Duodenal mucosa (tissue), 2 donors: ENCODE measurements around the gene MTHFD1L.

ENCODE experiments used
- H3K27ac ChIP-seq: one replicate; pipeline ENCODE4 v1.7.0; 2013; ENCODE audit warnings: low read depth, low read length
- H3K27me3 ChIP-seq, 2 donors: one replicate each; pipeline ENCODE4 v1.7.0; 2013; ENCODE audit warnings: low read length in 2 of 2, control low read depth in 1 of 2; ENCODE audit not compliant: insufficient read depth in 2 of 2, control insufficient read depth in 1 of 2
- H3K36me3 ChIP-seq, 2 donors: one replicate each; pipeline ENCODE4 v1.7.0; 2013; ENCODE audit warnings: low read length in 2 of 2, control low read depth in 1 of 2; ENCODE audit not compliant: insufficient read depth in 2 of 2, control insufficient read depth in 1 of 2
- H3K4me1 ChIP-seq, 2 donors: one replicate each; pipeline ENCODE4 v1.7.0; 2013; ENCODE audit warnings: low read length in 2 of 2, control low read depth in 1 of 2; ENCODE audit not compliant: insufficient read depth in 2 of 2, control insufficient read depth in 1 of 2
- H3K4me3 ChIP-seq, 2 donors: one replicate each; pipeline ENCODE4 v1.7.0; 2013; ENCODE audit warnings: low read length in 2 of 2, low read depth in 1 of 2
- H3K9ac ChIP-seq, 2 donors: one replicate each; pipeline ENCODE4 v1.7.0; 2013; ENCODE audit warnings: low read length in 2 of 2, low read depth in 1 of 2
- H3K9me3 ChIP-seq, 2 donors: one replicate each; pipeline ENCODE4 v1.7.0; 2013; ENCODE audit warnings: low read length in 2 of 2, control low read depth in 1 of 2; ENCODE audit not compliant: control insufficient read depth in 1 of 2

The MTHFD1L gene

GRCh38 chr6:151007922-151008321 is 142.4 kb downstream of the MTHFD1L start:
- Histone ChIP-seq H3K36me3 (no peaks in the 10 kb centered on the region), H3K9me3 (no peaks in the 10 kb centered on the region), H3K27me3 (no peaks in the 10 kb centered on the region), H3K4me3 (no peak overlapping the region), H3K4me1 (peaks cover 4 to 15% of the 10 kb centered on the region in 2 donors), H3K27ac (no peak overlapping the region), H3K9ac (no peak overlapping the region)

- Histone ChIP-seq H3K27me3 (no peaks in the 10 kb centered on the region), H3K27ac (no peak overlapping the region), H3K4me3 (no peak overlapping the region), H3K9me3 (no peaks in the 10 kb centered on the region), H3K9ac (no peak overlapping the region), H3K4me1 (peaks cover 4 to 15% of the 10 kb centered on the region in 2 donors), H3K36me3 (no peaks in the 10 kb centered on the region)
These were observed 142.9 kb downstream of the MTHFD1L start for GRCh38 chr6:151008425-151008824.

GRCh38 chr6:151009576-151009975 is 144.1 kb downstream of the MTHFD1L start:
- H3K9me3 ChIP-seq: no peaks in the 10 kb centered on the region
- no peak overlapping the region for H3K4me3 ChIP-seq
- H3K27ac ChIP-seq: no peak overlapping the region
- no peaks in the 10 kb centered on the region for H3K27me3 ChIP-seq
- no peak overlapping the region for H3K9ac ChIP-seq
- H3K36me3 ChIP-seq: no peaks in the 10 kb centered on the region
- H3K4me1 ChIP-seq: peaks cover 4 to 8% of the 10 kb centered on the region in 2 donors

DNA sequence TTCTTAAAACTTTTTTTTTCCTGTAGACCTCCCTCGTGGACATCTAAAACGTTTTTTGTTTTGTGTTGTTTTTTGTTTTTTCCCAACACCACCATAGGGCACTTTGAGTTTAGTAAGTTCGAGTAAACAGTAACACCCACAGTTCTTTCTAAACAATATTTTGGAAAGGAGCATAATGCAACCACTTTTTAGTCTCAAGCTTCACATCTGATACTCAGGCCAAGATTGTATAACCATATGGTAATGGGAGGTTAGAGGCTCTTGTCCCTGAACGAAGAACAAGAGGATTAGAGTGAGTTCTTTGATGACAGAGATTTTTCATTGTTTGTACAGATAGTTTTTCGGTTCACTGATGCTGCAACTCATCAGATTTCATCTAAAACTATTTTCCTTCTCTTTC is 144.6 kb downstream of the MTHFD1L start:
- no peak overlapping the region for H3K27ac ChIP-seq
- H3K4me1 ChIP-seq: peaks cover 2 to 3% of the 10 kb centered on the region in 2 donors

GRCh38 chr6:151012321-151013294 is 147.1 kb downstream of the MTHFD1L start:
- Histone ChIP-seq H3K36me3 (peaks cover 0 to 6% of the 10 kb centered on the region in 2 donors), H3K4me1 (no peaks in the 10 kb centered on the region), H3K27ac (no peak overlapping the region), H3K9ac (no peak overlapping the region), H3K9me3 (no peaks in the 10 kb centered on the region), H3K27me3 (no peaks in the 10 kb centered on the region), H3K4me3 (no peak overlapping the region)

More for the DNA sequence above, 144.6 kb downstream of the MTHFD1L start:
- no peaks in the 10 kb centered on the region for H3K9me3 ChIP-seq
- no peaks in the 10 kb centered on the region for H3K27me3 ChIP-seq
- H3K36me3 ChIP-seq: no peaks in the 10 kb centered on the region
- H3K9ac ChIP-seq: no peak overlapping the region
- H3K4me3 ChIP-seq: no peak overlapping the region

GRCh38 chr6:151014404-151015100 is 149.1 kb downstream of the MTHFD1L start:
- Histone ChIP-seq H3K9me3 (no peaks in the 10 kb centered on the region), H3K9ac (no peak overlapping the region), H3K4me1 (peaks cover 8 to 9% of the 10 kb centered on the region in 2 donors), H3K27me3 (no peaks in the 10 kb centered on the region), H3K27ac (no peak overlapping the region), H3K4me3 (no peak overlapping the region), H3K36me3 (peaks cover 0 to 16% of the 10 kb centered on the region in 2 donors)

DNA sequence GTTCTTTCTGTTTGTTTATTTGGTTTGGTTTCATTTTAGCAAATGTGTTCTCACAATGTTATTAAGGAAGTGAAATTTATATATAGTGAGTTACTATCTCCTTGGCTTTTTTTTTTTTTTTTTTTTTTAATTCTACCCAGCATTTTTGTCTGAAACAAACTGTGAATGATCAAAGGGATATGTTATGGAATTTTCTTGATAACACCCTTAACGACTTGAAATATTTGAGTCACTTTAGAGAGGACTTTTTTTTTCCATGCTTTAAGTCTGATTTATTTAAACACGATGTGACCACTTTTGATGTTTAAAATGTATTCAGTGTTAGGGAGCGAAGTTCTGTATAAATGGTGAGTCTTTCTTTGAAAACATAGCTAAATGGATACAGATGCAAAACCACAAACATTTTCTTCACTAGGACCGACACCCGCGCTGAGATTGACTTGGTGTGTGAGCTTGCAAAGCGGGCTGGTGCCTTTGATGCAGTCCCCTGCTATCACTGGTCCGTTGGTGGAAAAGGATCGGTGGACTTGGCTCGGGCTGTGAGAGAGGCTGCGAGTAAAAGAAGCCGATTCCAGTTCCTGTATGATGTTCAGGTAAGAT is 149.7 kb downstream of the MTHFD1L start:
- Histone ChIP-seq H3K27ac (no peak overlapping the region), H3K27me3 (no peaks in the 10 kb centered on the region), H3K4me1 (peaks cover 11 to 13% of the 10 kb centered on the region in 2 donors), H3K9ac (no peak overlapping the region), H3K36me3 (peaks cover 0 to 16% of the 10 kb centered on the region in 2 donors), H3K4me3 (no peak overlapping the region), H3K9me3 (no peaks in the 10 kb centered on the region)

DNA sequence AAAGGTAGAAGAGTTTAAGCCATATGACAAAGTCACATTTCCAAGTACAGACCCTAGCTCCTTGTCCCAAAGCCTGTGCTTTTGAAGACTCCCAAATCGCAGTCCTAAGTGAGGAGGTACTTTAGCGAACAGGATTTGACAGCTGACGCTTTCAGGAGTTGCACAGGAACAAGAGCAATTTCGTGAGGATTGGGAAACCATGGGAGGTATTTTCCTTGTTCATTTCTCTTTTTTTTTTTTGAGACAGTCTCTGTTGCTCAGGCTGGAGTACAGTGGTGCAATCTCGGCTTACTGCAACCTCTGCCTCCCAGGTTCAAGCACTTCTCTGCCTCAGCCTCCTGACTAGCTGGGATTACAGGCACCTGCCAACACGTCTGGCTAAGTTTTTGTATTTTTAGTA is 150.6 kb downstream of the MTHFD1L start:
- Histone ChIP-seq H3K4me3 (no peak overlapping the region), H3K27ac (no peak overlapping the region), H3K36me3 (peaks cover 0 to 16% of the 10 kb centered on the region in 2 donors)

GRCh38 chr6:151018046-151018445 is 152.5 kb downstream of the MTHFD1L start:
- Histone ChIP-seq H3K4me3 (no peak overlapping the region), H3K27me3 (no peaks in the 10 kb centered on the region), H3K4me1 (peaks cover 11 to 18% of the 10 kb centered on the region in 2 donors), H3K9me3 (no peaks in the 10 kb centered on the region), H3K9ac (no peak overlapping the region), H3K27ac (no peak overlapping the region), H3K36me3 (peaks cover 0 to 16% of the 10 kb centered on the region in 2 donors)

More for the DNA sequence above, 150.6 kb downstream of the MTHFD1L start:
- Histone ChIP-seq H3K9me3 (no peaks in the 10 kb centered on the region), H3K27me3 (no peaks in the 10 kb centered on the region), H3K9ac (no peak overlapping the region), H3K4me1 (peaks cover 11 to 13% of the 10 kb centered on the region in 2 donors)
